CD4-positive, alpha-beta T cell treated with Interleukin-15 for 4 hours (primary cell): ENCODE results near the gene TYRO3.
A peak's percentile ranks its signal among the peaks of the same experiment; 100 is the strongest.
"Not testable (repeated sequence)": the region's sequence is repeated elsewhere in the genome, so short reads cannot be mapped to it uniquely, and the experiment has no call there.

Experiments
- DNase-seq: peaks from one replicate; pipeline ENCODE4 v3.0.0-alpha.2; 2020; ENCODE audit warnings: low spot score

TYRO3 gene

GRCh38 chr15:41574158-41574557 is 15.1 kb downstream of the TYRO3 start:
- no peak for DNase-seq

GRCh38 chr15:41575282-41575681 is 16.3 kb downstream of the TYRO3 start:
- no peak for DNase-seq

GRCh38 chr15:41577863-41578735 is 19.1 kb downstream of the TYRO3 start:
- no peak for DNase-seq

DNA sequence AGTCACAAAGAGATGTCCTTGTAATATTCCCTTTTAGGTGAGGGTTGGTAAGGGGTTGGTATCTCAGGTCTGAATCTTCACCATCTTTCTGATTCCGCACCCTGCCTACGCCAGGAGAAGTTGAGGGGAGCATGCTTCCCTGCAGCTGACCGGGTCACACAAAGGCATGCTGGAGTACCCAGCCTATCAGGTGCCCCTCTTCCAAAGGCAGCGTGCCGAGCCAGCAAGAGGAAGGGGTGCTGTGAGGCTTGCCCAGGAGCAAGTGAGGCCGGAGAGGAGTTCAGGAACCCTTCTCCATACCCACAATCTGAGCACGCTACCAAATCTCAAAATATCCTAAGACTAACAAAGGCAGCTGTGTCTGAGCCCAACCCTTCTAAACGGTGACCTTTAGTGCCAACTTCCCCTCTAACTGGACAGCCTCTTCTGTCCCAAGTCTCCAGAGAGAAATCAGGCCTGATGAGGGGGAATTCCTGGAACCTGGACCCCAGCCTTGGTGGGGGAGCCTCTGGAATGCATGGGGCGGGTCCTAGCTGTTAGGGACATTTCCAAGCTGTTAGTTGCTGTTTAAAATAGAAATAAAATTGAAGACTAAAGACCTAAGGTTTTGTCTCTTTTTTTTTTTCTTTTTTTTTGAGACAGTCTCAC is 19.8 kb downstream of the TYRO3 start:
- DNase-seq = no peak

DNA sequence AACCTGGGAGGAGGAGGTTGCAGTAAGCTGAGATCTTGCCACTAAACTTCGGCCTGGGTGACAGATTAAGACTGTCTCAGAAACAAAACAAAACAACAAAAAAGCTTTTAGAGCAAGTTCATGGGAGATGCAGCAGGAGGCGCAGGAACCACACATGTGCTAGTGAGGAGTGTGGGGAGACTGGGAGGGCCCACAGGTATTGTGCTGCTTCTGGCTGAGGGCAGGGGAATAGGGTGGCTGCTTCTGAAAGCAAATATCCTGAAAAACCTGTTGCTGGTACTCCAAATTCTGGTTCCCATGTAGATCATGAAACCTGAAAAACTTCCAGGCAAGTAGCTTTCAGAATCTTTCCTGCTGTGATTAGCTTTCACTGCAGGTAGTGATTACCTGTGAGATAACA is 22.1 kb downstream of the TYRO3 start:
- no peak for DNase-seq

- no peak for DNase-seq
These were observed 24.8 kb downstream of the TYRO3 start for GRCh38 chr15:41583795-41584194.

DNA sequence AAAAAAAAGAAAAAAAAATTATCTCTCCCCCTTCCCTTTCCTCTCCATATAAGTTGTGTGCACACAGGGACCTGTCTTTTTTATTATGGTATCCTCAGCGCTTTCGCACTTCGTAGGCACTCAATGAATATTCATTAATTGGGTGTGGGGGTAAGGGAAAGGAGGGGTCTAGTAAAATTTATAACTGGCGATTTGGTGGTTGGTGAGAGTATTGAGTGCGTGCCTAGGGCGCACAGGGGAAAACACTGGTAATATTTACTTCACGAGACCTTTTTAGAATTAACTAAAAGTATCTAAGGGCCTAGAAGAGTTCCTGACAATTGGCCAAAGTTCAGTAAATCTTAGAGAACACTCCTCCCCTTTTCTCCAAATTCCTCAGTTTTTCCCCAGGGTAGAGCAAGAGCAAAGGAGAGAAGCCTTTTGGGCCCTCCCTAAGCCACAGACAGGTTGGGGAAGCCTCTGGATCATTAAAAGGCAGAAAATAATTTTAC is 25.7 kb downstream of the TYRO3 start:
- DNase-seq = no peak

- DNase-seq = peak; percentile 14
These were observed 26.4 kb downstream of the TYRO3 start for GRCh38 chr15:41585127-41586047.

- not testable (repeated sequence) for DNase-seq
These were observed 27.7 kb downstream of the TYRO3 start for GRCh38 chr15:41586531-41587282.

DNA sequence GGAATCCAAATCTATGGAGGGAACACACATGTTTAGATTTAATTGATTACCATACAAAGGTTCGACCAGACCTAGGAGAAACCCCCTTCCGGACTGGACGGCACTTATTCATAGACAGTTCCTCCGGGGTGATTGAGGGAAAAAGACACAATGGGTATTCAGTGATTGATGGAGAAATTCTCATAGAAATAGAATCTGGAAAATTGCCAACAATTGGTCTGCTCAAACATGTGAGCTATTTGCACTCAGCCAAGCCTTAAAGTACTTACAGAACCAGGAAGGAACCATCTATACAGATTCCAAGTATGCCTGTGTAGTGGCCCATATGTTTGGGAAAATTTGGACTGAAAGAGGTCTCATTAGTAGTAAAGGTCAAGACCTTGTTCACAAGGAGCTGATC is 30.0 kb downstream of the TYRO3 start:
- DNase-seq = not testable (repeated sequence)

- DNase-seq = not testable (repeated sequence)
These were observed 30.6 kb downstream of the TYRO3 start for GRCh38 chr15:41589571-41589970.

GRCh38 chr15:41591217-41591616 is 32.2 kb downstream of the TYRO3 start:
- DNase-seq = not testable (repeated sequence)

- DNase-seq = not testable (repeated sequence)
These were observed 33.7 kb downstream of the TYRO3 start for GRCh38 chr15:41592718-41593117.

- no peak for DNase-seq
These were observed 36.1 kb downstream of the TYRO3 start for GRCh38 chr15:41594801-41595746.

DNA sequence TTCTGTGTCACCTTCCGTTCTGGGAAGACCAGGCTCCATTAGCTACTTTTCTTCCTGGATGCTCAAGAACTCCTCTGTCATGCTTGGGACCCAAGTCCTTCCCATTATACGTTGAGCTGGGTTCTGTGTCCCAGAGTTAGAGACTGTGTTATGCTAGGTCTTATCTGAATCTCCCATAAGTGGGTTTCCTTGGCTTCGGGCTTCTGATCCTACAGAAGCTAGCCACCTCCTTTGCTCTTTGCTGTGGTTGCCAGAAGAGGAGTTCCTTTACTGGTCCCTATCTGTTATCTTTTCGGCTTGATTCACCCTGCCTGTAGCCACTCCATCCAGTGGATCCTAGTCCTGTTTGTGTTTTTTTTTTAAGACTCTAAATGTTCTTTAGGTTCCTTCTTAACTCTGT is 38.0 kb downstream of the TYRO3 start:
- no peak for DNase-seq

- no peak for DNase-seq
These were observed 38.8 kb downstream of the TYRO3 start for GRCh38 chr15:41597787-41598186.

GRCh38 chr15:41599061-41599460 is 40.0 kb downstream of the TYRO3 start:
- no peak for DNase-seq

GRCh38 chr15:41603411-41603935 is 44.5 kb downstream of the TYRO3 start:
- no peak for DNase-seq

GRCh38 chr15:41603941-41604911 is 45.2 kb downstream of the TYRO3 start:
- DNase-seq = peak; percentile 56
